Effector CD4-positive, alpha-beta T cell (primary cell): ENCODE data around the gene PLCG2.
"Not testable (repeated sequence)": the region's sequence is repeated elsewhere in the genome, so short reads cannot be mapped to it uniquely, and the experiment has no call there.

Experiments
- DNase-seq: peaks from one replicate; pipeline ENCODE4 v3.0.0-alpha.2; 2020

Gene PLCG2

GRCh38 chr16:81850197-81850944, 71.3 kb downstream of the PLCG2 start:
- DNase-seq = no peak

GRCh38 chr16:81852347-81852746, 73.3 kb downstream of the PLCG2 start:
- no peak for DNase-seq

- no peak for DNase-seq
Observed at GRCh38 chr16:81855552-81856153, 76.6 kb downstream of the PLCG2 start.

- DNase-seq = no peak
Observed at GRCh38 chr16:81860287-81861266, 81.5 kb downstream of the PLCG2 start.

GRCh38 chr16:81861503-81861902, 82.4 kb downstream of the PLCG2 start:
- DNase-seq = no peak

- no peak for DNase-seq
Observed at GRCh38 chr16:81861915-81862314, 82.8 kb downstream of the PLCG2 start.

GRCh38 chr16:81863630-81864352, 84.7 kb downstream of the PLCG2 start:
- DNase-seq = no peak

DNA sequence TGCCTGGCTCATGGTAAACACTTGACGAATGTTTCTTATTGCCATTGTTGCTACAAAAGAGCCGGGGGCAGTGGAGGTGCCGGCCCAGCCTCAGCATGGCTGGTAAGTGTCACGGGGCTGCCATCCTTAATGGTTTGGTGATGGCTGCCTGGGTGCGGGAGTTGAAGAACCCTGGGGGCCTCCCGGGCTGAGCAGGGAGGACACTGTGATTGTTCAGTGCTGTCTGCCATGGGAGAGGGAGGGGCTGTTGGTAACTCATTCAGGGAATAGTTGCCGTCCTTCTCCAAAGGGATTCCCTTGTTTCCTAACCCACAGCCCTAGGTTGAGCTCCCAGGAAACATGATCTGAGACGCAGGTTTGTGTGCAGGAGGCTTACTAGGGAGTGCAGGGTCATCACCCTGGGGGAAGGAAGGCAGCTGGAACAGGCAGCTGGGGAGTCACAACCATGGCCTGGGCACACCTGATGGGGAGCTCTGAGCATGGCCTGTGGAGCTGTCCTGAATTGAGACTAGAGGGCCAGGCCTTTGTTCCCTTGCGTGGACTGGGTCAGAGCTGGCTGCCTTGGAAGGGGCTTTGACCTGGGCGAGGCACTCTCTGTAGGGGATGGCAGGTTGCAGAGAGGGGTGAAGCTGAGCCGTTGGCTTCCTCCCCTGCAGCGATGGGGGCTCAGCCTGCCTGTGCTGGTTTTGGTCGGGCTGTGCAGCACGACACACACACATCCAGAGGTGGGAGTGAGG, 85.7 kb downstream of the PLCG2 start:
- DNase-seq = no peak

DNA sequence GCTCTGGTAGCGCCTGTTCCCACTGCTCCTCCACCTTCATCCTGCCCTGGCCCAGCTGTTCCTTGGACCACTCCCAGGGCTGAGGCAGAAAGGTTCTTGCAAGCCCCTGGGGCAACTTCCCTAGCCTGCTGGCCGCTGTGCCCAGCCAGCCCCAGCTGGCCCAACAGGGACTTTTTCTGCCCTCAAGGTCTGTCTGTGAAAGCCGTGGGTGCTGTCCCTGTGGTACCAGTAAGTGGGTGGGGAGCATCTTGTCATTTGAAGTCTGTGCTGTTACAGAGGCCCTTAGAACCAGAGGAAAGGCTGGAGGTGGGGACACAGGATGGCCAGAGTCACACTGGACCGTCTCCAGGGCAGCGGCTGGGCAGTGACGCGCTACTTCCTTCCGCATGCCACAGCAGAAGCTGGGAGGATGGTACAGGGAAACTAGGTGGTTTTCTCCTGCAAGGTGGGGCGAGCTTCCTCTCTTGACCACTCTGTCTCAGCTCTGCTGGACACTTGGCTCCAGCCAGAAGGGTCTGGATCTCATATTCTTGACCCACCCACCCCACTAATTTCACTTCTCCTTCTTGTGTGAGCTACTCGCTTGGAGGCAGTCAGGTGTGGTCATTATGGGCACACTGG, 87.8 kb downstream of the PLCG2 start:
- no peak for DNase-seq

GRCh38 chr16:81868057-81868748, 89.1 kb downstream of the PLCG2 start:
- no peak for DNase-seq

GRCh38 chr16:81869326-81869725, 90.2 kb downstream of the PLCG2 start:
- no peak for DNase-seq

DNA sequence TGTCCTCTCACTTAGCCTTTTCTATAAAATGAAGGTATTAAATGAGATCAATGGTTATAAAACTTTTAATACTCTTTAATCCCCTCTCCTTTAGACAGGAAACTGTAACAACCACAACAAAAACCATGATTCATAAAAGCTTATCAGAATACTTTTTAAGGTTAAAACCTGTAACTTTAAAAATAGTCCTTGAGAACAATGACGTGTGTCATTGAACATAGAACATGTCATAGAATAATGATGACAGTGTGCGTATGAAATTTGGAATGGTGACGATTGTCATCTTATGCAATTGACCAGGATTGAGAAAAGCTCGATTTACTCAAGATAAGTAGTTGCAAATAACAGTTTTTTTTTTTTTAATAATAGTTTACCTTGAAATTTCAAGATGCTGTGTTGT, 94.1 kb downstream of the PLCG2 start:
- DNase-seq = no peak

DNA sequence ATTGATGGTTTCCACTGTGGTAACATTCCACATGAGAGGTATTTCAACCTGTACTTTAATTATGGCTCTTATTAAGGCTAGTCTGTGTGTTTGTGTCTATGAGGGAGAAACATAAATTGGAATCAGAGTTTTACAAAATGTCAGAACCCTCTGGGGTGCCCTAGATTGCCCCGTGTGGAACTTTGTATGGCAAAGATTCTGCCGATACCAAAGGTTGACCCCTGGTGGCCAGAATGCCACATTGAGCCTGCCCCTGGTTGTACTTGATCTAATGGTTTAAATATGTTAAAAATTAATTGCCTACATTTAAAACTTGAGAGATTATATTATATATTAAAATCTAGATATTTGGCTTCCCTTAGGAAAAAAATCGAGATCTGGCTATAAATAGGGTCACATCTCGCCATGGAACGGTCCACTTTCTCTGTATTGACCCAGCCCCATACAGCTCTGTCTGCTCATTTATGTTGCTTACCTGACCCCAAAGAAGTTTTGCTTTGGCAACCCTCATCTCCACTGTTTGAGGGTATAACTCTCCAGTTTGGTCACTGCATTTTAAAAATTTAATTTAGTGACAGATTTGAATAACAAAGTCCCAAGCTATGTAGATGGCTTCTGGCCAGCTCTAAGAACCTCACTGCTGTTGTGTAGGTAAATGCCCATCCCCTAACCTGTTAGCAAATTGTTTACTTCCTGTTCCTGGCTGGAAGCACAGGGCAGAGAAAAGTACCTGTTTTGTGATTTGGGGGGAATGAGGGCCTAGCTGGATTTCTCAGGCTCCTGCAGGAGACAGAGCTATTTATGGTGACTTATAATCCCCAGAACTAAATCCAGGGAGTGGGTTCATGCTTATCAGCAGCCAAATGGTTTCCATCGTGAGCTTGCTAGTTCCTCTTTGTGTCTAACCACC, 95.0 kb downstream of the PLCG2 start:
- peak; percentile 6 for DNase-seq

GRCh38 chr16:81875461-81875860, 96.4 kb downstream of the PLCG2 start:
- DNase-seq = no peak

GRCh38 chr16:81876273-81876900, 97.3 kb downstream of the PLCG2 start:
- no peak for DNase-seq

DNA sequence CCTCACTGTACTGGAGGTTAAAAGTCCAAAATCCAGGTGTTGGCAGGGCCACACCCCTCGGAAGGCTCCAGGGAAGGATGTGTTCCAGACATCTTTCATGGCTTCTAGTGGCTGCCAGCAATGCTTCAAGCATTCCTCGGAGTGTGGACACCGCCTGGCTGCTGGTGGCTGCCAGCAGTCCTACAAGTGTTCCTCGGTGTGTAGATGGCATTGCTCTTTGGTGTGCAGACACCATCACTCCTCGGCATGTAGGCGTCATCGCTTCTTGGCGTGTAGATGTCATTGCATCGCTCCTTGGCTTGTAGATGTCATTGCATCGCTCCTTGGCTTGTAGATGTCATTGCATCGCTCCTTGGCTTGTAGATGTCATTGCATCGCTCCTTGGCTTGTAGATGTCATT, 98.4 kb downstream of the PLCG2 start:
- DNase-seq = not testable (repeated sequence)

DNA sequence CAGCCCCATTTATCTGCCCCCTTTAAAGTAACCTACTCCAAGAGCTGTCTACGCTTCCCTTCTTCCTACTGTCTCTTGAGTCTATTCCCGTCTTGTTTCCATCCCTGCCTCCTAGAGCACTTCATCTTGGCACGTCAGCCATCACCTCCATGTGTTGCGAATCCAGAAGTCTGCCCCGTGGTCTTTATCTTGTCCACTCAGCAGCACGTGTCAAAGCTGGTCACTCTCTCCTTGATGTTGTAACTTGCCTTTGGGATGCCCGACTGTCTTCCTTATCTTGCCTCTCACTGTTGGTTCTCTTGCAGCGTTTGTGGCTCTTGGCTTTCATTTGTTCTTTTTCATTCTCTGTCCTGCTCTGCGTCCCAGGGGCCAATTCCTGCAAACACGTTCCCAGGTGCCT, 99.4 kb downstream of the PLCG2 start:
- no peak for DNase-seq

DNA sequence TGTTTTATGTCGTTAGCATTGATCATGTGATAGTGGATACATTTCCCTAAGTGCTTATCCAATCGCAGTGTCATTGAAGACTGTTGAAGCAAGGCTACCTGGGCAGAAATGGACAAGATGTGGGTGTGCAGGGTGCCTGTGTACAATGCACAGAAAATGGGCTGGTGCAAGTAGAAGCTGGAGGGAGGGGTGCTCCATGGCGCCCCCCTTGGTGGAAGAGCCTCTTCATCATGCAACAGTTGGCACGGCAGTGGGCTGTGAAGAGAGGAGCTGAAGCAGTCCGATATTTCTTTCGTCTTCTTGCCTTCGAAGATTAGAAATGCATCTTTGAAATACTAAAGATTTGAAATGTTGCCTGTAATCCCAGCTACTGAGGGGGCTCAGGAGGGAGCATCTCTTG, 100.5 kb downstream of the PLCG2 start:
- no peak for DNase-seq

GRCh38 chr16:81880816-81881215, 101.7 kb downstream of the PLCG2 start:
- no peak for DNase-seq
